Transverse colon (tissue), 3 donors: Measurements from ENCODE around the gene DNHD1.

ENCODE experiments used
- EP300 ChIP-seq: sonication (generic); formaldehyde crosslinking; IDR thresholded peaks from one replicate; pipeline ENCODE4 v1.6.1; 2017; ENCODE audit warnings: antibody characterized with exemption, low read depth
- POLR2A ChIP-seq: fragments of 450-650 bp; IDR thresholded peaks from one replicate; pipeline ENCODE4 v1.6.1; 2016; ENCODE audit warnings: antibody characterized with exemption, mild to moderate bottlenecking, moderate library complexity
- TF ChIP-seq, protein P1 (sequence below), 5 experiments: fragments of 200-600 bp in 3 of 5; fragments of 450-650 bp in 2 of 5; sonication (generic) in 3 of 5; IDR thresholded peaks; 1 replicate in 2 of 5; 2 replicates in 3 of 5; pipeline ENCODE4 v1.5.1; 2016 to 2017; ENCODE audit warnings: antibody characterized with exemption in 5 of 5, inconsistent platforms in 3 of 5, mild to moderate bottlenecking in 2 of 5, moderate library complexity in 1 of 5

DNA sequence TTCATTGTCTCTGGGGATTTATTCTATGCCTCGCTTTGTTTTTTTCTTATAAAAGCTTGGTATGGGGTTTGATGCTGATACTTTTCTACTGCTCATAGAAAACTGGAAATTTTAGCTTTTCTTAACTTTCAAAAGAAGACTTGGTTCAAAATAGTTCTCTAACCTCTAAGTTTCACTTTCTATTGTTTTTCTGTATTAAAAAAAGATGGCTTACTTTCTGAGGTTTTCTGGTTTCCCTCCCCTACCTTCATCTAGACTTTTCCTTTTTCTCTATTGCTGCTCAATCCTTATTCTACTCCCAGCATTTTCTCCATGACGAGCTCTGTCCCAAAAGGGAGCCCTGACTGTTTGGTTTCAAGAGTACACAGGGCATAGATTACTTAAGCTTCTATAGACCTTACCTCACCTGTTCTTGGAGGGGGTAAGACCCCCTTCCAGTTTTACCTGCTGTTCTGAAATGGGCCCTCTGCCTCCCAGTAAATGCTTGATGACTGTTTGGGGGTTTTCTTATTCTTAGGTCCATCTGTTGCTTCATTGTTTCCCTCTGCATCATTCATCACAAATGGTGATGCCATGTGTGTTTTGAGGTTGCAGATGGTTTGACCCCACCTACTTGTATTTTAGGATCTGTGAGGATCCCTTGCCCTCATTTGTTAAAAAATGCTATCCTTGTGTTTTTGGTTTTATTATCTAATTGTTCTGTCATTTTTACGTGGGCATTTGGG lies 29.5 kb downstream of the DNHD1 start:
- TF ChIP-seq POLR2A = no peak
- TF ChIP-seq, protein P1, sequence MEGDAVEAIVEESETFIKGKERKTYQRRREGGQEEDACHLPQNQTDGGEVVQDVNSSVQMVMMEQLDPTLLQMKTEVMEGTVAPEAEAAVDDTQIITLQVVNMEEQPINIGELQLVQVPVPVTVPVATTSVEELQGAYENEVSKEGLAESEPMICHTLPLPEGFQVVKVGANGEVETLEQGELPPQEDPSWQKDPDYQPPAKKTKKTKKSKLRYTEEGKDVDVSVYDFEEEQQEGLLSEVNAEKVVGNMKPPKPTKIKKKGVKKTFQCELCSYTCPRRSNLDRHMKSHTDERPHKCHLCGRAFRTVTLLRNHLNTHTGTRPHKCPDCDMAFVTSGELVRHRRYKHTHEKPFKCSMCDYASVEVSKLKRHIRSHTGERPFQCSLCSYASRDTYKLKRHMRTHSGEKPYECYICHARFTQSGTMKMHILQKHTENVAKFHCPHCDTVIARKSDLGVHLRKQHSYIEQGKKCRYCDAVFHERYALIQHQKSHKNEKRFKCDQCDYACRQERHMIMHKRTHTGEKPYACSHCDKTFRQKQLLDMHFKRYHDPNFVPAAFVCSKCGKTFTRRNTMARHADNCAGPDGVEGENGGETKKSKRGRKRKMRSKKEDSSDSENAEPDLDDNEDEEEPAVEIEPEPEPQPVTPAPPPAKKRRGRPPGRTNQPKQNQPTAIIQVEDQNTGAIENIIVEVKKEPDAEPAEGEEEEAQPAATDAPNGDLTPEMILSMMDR (IDR thresholded peaks at IDR 0.05) = no peak
- no peak for TF ChIP-seq EP300
